ENCODE results near the gene CDH13.
A peak's percentile ranks its signal among the peaks of the same experiment; 100 is the strongest.

The CDH13 gene

DNA sequence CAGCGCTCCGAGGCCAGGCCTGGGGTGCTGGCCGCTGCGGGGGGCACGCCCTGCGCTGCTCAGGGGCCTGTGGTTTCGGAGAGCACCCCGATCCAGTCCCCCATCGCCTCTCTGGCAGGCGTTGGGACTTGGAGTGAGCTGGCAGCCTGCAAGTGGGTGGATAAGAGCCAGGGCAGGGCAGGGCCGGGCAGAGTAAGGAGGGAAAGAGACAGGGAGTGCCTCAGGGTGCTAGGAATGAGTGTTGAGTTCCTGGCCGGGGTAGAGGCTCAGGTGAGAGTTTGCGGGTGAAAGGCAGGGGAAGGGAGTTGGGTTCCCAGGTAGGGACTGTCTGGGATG, 1.3 kb downstream of the CDH13 start:
- no peaks in the 10 kb centered on the region for H3K36me3 ChIP-seq (ENCODE audit: control insufficient read depth, insufficient read depth, low read length)
- H3K4me1 ChIP-seq (ENCODE audit: control insufficient read depth, insufficient read depth, low read length), result peaks cover 31% of the 10 kb centered on the region
- H3K9me3 ChIP-seq (ENCODE audit: control insufficient read depth, insufficient read depth, low read depth, low read length), result peaks cover 4% of the 10 kb centered on the region; the same call in 1 of the 2 replicates
- peaks cover 60% of the 10 kb centered on the region for H3K27me3 ChIP-seq (ENCODE audit: control insufficient read depth, insufficient read depth, low read length)
- peak overlapping the region; percentile 69 for H3K4me3 ChIP-seq (ENCODE audit: low read depth, low read length)
- H3K9ac ChIP-seq (ENCODE audit: low read length), result peak overlapping the region; percentile 55
- H3K27ac ChIP-seq (ENCODE audit: low read depth, low read length), result no peak overlapping the region

DNA sequence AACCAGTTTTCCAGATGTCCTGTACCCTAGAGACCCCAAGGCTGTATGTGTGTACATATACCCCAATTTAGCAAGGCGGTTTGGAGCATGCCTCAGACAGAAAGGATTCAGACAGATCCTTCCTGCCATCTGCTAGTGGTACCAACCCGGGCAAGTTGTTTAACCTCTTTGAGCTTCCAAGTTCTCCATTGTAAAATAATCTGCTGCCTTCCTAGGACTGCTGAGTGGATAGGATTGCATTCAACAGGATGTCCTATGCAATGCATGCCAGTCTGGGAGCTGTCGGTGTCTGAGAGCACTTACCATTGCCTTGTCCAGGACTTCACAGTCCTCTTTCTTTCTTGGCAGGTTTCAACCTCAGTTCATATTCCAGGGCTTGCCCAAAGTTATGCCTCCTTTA, 1.9 kb downstream of the CDH13 start:
- H3K27ac ChIP-seq (ENCODE audit: low read depth, low read length), result no peak overlapping the region; the same call in 1 of the 2 replicates
- peaks cover 56% of the 10 kb centered on the region for H3K27me3 ChIP-seq (ENCODE audit: control insufficient read depth, insufficient read depth, low read length)
- peak overlapping the region; percentile 51 for H3K9ac ChIP-seq (ENCODE audit: low read length)

DNA sequence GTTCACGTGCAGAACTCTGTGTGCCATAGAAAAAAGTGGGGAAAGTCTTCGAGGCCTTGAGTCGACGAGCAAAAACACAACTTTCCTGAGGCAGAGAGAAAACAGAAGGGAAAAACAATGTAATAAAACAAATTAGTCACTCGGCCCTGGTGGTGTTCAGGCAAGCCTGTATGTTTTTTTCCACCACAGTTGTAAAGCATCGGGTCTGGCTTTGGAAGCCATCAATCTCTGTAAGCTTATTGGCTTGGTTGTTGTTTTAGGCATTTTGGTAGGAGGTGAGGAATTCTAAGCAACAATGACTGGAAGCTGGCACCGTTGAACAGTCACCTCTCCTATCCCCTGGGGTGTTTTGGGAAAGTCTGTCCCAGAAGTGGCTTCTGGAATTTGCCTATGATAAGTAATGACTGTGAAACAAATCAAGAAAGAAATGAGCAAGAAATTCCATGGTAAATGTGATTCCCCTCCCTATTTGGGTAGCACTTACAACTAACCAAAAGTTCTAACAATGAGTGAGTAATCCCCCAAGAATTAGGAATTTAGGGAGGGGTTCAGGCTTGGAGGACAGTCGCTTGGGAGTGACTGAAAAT, 2.8 kb downstream of the CDH13 start:
- H3K4me1 ChIP-seq (ENCODE audit: control insufficient read depth, insufficient read depth, low read length), result peaks cover 35% of the 10 kb centered on the region
- peaks cover 5% of the 10 kb centered on the region; the same call in 1 of the 2 replicates for H3K9me3 ChIP-seq (ENCODE audit: control insufficient read depth, insufficient read depth, low read depth, low read length)
- peaks cover 50% of the 10 kb centered on the region for H3K27me3 ChIP-seq (ENCODE audit: control insufficient read depth, insufficient read depth, low read length)
- H3K27ac ChIP-seq (ENCODE audit: low read depth, low read length), result peak overlapping the region; percentile 72; the same call in 1 of the 2 replicates
- no peaks in the 10 kb centered on the region for H3K36me3 ChIP-seq (ENCODE audit: control insufficient read depth, insufficient read depth, low read length)
- H3K9ac ChIP-seq (ENCODE audit: low read length), result peak overlapping the region; percentile 37
- H3K4me3 ChIP-seq (ENCODE audit: low read depth, low read length), result peak overlapping the region; percentile 41

More for the DNA sequence above, 1.9 kb downstream of the CDH13 start:
- Histone ChIP-seq H3K9me3 (ENCODE audit: control insufficient read depth, insufficient read depth, low read depth, low read length) (peaks cover 5% of the 10 kb centered on the region; the same call in 1 of the 2 replicates), H3K36me3 (ENCODE audit: control insufficient read depth, insufficient read depth, low read length) (no peaks in the 10 kb centered on the region), H3K4me1 (ENCODE audit: control insufficient read depth, insufficient read depth, low read length) (peaks cover 31% of the 10 kb centered on the region), H3K4me3 (ENCODE audit: low read depth, low read length) (peak overlapping the region; percentile 69; the same call in 1 of the 2 replicates)

DNA sequence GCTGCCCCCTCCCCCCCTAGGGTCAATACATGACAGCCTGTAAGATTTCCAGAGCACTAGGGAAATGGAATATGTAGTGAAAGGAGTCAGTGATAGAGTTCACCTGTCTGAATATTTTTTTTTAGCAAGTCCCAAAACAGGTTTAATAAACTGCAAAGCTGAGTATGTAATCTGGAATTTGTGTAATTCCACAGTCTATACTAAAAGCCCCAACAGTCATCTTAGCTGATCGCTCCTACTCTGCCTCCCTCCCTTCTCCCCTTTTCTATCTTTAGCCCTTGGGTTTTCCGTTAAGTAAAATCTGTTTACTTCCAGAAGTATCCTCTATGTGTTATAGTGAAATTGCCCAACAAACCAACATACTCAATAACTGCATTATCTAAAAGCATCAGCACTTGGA, 3.5 kb downstream of the CDH13 start:
- Histone ChIP-seq H3K27me3 (ENCODE audit: control insufficient read depth, insufficient read depth, low read length) (peaks cover 43% of the 10 kb centered on the region), H3K4me1 (ENCODE audit: control insufficient read depth, insufficient read depth, low read length) (peaks cover 35% of the 10 kb centered on the region), H3K27ac (ENCODE audit: low read depth, low read length) (peak overlapping the region; percentile 72; the same call in 1 of the 2 replicates), H3K9me3 (ENCODE audit: control insufficient read depth, insufficient read depth, low read depth, low read length) (peaks cover 5% of the 10 kb centered on the region; the same call in 1 of the 2 replicates), H3K4me3 (ENCODE audit: low read depth, low read length) (peak overlapping the region; percentile 41), H3K36me3 (ENCODE audit: control insufficient read depth, insufficient read depth, low read length) (no peaks in the 10 kb centered on the region), H3K9ac (ENCODE audit: low read length) (peak overlapping the region; percentile 37)

DNA sequence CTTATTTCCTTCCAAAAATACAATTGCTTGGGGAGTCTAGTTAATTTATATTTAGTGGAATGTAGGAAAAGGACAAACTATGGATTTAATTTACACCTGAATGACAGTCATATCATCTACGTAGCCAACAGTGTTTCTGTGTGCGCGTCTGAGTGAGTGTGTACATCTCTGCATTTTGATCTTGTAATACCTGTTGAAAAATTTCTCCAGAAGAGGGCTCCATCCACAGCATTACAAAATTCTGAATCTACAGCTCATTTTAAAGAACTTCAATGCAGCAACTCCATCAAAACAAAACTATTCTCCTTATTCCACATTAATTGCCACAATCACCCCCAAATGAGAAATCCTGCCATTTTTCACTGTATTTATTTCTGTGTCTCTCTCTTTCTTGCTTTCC, 3.9 kb downstream of the CDH13 start:
- H3K9me3 ChIP-seq (ENCODE audit: control insufficient read depth, insufficient read depth, low read depth, low read length), result peaks cover 5% of the 10 kb centered on the region; the same call in 1 of the 2 replicates
- H3K9ac ChIP-seq (ENCODE audit: low read length), result no peak overlapping the region
- no peak overlapping the region; the same call in 1 of the 2 replicates for H3K27ac ChIP-seq (ENCODE audit: low read depth, low read length)
- H3K27me3 ChIP-seq (ENCODE audit: control insufficient read depth, insufficient read depth, low read length), result peaks cover 38% of the 10 kb centered on the region
- peaks cover 35% of the 10 kb centered on the region for H3K4me1 ChIP-seq (ENCODE audit: control insufficient read depth, insufficient read depth, low read length)
- H3K4me3 ChIP-seq (ENCODE audit: low read depth, low read length), result peak overlapping the region; percentile 41; the same call in 1 of the 2 replicates
- H3K36me3 ChIP-seq (ENCODE audit: control insufficient read depth, insufficient read depth, low read length), result no peaks in the 10 kb centered on the region

DNA sequence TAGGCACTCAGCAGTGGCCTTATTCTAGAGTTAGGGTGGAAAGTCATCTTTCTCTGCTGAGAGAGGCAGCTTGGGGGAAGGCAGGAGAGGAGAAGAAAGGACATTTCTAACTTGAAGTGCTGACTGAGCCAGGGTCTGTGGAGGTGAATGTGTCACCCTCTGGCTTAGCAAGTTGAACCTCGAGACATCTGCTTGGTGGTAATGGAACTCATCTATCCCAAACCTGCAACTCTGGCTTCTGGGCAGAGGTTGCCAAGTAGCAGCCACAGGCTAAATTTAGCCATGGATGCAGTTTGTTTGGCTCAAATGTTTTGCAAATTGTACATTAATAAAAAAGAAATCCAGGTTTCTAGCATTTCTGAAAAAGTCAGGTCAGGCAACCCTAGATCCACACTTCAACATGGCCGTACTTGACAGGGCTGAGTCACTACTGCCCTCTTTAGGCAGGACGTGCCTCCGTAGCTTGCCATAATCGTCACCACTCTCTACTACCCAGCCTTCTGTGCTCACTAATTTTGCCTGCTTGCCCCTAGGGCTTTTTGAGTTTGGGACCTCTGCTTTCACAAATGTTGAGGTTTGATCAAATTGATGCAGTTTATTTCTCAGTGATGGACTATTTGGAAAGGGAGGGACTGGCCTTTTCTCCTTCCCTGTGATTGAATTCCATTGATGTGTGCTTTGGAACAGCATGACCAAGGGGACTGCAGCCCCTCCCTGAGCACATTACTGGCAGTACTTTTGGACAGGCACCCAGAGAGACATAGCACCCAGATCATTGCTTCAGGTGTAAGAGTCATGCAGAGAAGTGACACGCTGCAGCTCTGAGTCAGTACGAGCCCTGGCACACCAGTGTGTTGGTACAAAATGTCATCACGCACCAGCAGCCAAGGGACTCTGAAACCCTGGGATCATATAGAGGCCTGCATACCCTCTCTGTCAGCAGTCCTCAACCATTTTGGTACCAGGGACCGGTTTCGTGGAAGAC, 5.2 kb downstream of the CDH13 start:
- H3K9ac ChIP-seq (ENCODE audit: low read length), result no peak overlapping the region
- no peak overlapping the region for H3K4me3 ChIP-seq (ENCODE audit: low read depth, low read length)
- H3K27ac ChIP-seq (ENCODE audit: low read depth, low read length), result no peak overlapping the region
- H3K36me3 ChIP-seq (ENCODE audit: control insufficient read depth, insufficient read depth, low read length), result no peaks in the 10 kb centered on the region
- H3K4me1 ChIP-seq (ENCODE audit: control insufficient read depth, insufficient read depth, low read length), result peaks cover 32% of the 10 kb centered on the region
- peaks cover 25% of the 10 kb centered on the region for H3K27me3 ChIP-seq (ENCODE audit: control insufficient read depth, insufficient read depth, low read length)
- H3K9me3 ChIP-seq (ENCODE audit: control insufficient read depth, insufficient read depth, low read depth, low read length), result peaks cover 5% of the 10 kb centered on the region; the same call in 1 of the 2 replicates

DNA sequence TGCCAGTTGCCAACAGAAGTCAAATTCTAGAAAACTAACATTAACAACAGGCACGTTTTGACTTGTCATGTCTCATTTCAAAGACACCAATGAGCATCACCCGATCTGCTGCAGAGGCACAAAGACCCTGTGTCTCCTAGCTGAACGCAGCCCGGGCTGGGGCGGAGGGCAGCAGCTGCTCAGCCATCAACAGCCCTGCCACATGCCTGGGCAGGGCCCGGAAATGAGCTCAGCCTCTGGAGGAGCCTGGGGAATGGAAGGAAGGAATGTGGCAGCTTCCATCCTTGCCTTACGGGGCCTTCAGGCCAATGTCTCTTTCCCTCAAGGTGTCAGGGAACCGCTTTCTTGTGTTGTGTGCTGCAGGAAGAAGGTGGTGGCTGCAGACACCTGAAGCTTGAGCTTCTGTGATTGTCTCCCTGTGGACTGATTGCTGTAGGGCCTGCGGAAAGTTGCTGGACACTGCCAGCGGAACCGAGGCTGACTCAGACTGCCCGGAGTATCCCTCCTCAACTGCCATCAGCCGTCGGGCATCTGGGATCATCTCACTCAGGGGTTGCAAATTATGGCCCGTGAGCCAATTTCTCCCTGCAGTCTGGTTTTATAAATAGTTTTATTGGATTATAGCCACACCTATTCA, 7.3 kb downstream of the CDH13 start:
- Histone ChIP-seq H3K4me3 (ENCODE audit: low read depth, low read length) (no peak overlapping the region), H3K4me1 (ENCODE audit: control insufficient read depth, insufficient read depth, low read length) (peaks cover 20% of the 10 kb centered on the region), H3K9me3 (ENCODE audit: control insufficient read depth, insufficient read depth, low read depth, low read length) (peaks cover 5% of the 10 kb centered on the region; the same call in 1 of the 2 replicates), H3K9ac (ENCODE audit: low read length) (no peak overlapping the region), H3K36me3 (ENCODE audit: control insufficient read depth, insufficient read depth, low read length) (no peaks in the 10 kb centered on the region), H3K27me3 (ENCODE audit: control insufficient read depth, insufficient read depth, low read length) (peaks cover 4% of the 10 kb centered on the region), H3K27ac (ENCODE audit: low read depth, low read length) (no peak overlapping the region)

DNA sequence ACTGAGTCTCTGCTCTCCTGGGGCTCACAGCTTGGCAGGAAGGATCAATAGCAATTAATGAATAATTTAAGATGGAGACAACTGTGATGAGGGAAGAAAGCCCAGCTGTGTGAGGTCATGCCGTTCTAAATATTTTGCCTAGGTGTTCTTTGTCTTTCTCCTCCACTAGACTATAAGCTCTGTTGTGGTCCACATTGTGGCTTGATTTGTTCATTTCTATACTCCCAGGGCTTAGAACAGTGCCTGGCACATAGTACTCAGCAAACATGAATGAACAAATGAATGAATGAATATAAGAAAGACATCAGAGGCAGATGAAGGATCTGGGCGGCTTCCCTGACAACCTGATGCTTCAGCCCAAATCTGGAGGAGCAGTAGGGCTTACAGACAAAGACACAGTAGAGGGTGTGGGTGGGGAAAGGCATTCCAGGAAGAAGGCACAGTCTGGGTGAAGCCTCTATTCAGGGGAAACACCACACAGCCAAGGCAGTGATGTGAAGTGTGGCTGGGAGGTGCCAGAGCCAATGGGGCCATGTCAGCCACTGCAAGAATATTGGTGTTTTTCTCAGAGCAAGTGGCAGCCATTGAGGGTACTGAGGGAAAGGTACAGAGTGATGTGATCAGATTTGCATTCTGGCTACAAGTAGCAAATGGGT, 8.3 kb downstream of the CDH13 start:
- Histone ChIP-seq H3K4me1 (ENCODE audit: control insufficient read depth, insufficient read depth, low read length) (peaks cover 13% of the 10 kb centered on the region), H3K36me3 (ENCODE audit: control insufficient read depth, insufficient read depth, low read length) (no peaks in the 10 kb centered on the region), H3K9ac (ENCODE audit: low read length) (no peak overlapping the region), H3K27me3 (ENCODE audit: control insufficient read depth, insufficient read depth, low read length) (no peaks in the 10 kb centered on the region), H3K9me3 (ENCODE audit: control insufficient read depth, insufficient read depth, low read depth, low read length) (peaks cover 5% of the 10 kb centered on the region; the same call in 1 of the 2 replicates), H3K27ac (ENCODE audit: low read depth, low read length) (no peak overlapping the region), H3K4me3 (ENCODE audit: low read depth, low read length) (no peak overlapping the region)

DNA sequence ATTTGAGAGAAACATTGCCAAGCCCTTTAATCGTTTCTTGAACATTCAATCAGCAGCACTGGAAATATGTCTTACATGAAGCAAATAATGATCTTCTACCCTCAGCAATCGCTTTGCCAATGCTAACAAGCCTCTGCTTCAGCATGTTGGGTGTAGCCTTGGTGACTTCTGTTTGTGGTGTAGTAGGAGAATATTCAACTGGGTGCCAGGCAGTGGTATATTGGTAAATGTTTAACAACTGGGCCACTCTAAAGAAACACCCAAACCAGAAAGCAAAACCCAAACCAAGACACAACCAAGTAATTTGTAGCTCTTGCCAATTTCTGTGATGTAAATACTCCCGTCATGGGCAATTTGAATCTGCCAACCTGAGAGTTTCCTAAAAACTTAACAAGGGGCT, 9.7 kb downstream of the CDH13 start:
- no peak overlapping the region for H3K27ac ChIP-seq (ENCODE audit: low read depth, low read length)
- H3K4me3 ChIP-seq (ENCODE audit: low read depth, low read length), result no peak overlapping the region
- H3K36me3 ChIP-seq (ENCODE audit: control insufficient read depth, insufficient read depth, low read length), result no peaks in the 10 kb centered on the region
- H3K27me3 ChIP-seq (ENCODE audit: control insufficient read depth, insufficient read depth, low read length), result no peaks in the 10 kb centered on the region
- no peak overlapping the region for H3K9ac ChIP-seq (ENCODE audit: low read length)
- peaks cover 14% of the 10 kb centered on the region for H3K4me1 ChIP-seq (ENCODE audit: control insufficient read depth, insufficient read depth, low read length)
- H3K9me3 ChIP-seq (ENCODE audit: control insufficient read depth, insufficient read depth, low read depth, low read length), result peaks cover 5% of the 10 kb centered on the region; the same call in 1 of the 2 replicates

DNA sequence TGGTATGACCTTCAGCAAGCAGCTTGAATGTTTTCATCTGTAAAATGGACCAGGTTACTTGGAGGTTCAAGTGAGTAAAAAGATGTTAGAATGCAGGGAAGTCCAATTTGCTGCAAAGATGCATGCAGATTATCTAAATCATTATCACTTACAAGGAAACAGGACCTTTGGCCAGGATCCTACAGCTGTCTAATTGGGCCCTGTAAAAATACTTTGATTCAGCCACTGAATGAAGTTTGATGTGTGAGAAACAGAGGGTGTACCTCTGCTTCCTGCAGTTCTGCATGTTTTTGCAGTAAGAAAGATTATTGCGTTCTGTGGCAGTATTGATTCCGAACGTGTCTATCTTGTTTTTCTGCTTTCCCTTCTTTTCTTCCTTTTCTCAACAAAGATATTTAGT, 10.2 kb downstream of the CDH13 start:
- H3K4me3 ChIP-seq (ENCODE audit: low read depth, low read length), result no peak overlapping the region
- no peaks in the 10 kb centered on the region for H3K27me3 ChIP-seq (ENCODE audit: control insufficient read depth, insufficient read depth, low read length)
- H3K27ac ChIP-seq (ENCODE audit: low read depth, low read length), result no peak overlapping the region
- peaks cover 5% of the 10 kb centered on the region; the same call in 1 of the 2 replicates for H3K9me3 ChIP-seq (ENCODE audit: control insufficient read depth, insufficient read depth, low read depth, low read length)
- H3K9ac ChIP-seq (ENCODE audit: low read length), result no peak overlapping the region
- H3K36me3 ChIP-seq (ENCODE audit: control insufficient read depth, insufficient read depth, low read length), result no peaks in the 10 kb centered on the region
- peaks cover 16% of the 10 kb centered on the region for H3K4me1 ChIP-seq (ENCODE audit: control insufficient read depth, insufficient read depth, low read length)
